NCI-H1417 treated with DMSO at 0.1 percent for 48 hours (cell line): Measurements from ENCODE around the gene CARD10.

ENCODE experiments used
- DNase-seq: peaks from one replicate; lab custom pipeline; 2025; lab: John Stamatoyannopoulos, UW

Gene CARD10

DNA sequence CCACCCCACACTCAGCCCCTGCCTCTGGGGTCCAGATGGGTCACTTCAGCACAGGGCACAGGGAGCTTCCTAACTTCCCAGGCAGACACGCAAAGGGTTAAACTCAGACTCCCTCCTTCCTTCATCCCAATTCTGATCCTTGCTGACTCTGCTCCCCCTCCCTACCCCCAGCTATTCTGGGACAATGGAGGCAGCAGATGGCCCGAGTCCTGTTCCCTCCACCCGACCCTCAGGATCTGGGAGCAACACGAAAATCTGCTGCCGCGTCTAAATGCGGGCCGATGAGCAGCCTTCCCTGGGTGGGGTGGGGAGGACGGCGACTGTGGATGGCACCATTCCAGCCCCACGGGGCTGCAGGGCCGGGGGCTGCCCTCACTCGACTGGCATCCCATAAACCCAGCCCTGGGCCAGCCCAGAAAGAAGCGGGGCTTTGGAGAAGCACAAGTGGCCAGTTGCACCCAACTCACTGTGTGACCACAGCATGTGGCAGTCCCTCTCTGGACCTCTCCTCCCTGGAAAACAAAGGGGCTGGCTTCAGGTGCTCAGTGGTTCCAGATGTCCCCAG, 51.7 kb downstream of the CARD10 start:
- DNase-seq: no peak

DNA sequence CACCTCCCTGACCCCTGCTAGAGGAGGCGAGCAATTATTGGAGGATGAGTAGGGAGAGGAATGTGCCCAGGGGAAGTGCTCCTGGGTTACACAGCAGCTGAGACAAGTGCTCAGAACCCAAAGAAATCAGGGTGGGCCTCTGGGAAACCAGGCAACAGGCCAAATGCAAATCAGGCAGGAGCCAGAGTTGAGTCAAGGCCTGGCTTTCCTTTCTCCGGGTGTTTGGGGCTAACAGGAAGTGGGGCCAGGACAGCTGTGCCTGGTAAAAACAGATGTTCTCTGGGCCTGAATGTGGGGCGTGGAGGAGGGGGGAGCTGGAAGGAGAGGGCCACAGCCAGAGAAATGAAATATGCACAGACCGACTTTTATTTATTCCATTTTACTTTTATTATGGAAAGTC, 55.0 kb downstream of the CARD10 start:
- no peak for DNase-seq

DNA sequence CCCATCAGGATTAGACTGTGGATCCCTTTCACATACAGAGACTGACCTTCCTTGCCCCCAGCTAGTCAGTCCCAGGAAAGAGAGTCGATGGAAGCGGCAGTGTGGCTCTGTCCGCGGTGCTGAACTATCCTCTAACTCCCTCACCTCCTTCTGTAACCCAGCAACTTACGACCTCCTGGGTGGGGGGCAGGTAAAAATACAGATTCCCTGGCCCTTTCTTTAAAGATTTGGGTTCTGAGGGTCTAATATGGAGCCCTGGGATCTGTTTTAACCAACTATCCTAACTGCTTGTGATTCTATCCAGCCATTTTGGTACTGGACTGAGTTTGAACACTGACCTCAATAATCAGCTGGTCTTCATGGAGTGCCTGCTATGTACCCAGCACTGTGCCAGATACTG, 56.2 kb downstream of the CARD10 start:
- DNase-seq: no peak

DNA sequence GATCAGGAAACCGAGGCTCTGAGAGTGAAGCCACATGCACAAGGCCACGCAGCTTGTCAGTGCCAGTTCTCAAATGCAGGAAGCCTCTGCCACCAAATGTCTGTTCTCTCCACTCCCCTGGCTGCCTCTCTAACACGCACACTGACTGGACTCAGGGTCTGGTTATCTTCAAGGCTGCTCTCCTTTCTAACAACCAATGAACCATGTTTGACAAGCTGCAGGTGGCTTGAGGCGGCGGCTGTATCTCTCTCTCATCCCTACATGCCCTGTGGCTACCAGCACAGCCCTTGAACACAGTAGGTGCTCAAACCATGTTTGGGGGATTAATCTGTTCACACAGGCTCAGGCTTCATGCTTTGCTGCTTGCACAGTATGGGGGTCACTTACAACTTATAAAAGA, 56.8 kb downstream of the CARD10 start:
- no peak for DNase-seq

DNA sequence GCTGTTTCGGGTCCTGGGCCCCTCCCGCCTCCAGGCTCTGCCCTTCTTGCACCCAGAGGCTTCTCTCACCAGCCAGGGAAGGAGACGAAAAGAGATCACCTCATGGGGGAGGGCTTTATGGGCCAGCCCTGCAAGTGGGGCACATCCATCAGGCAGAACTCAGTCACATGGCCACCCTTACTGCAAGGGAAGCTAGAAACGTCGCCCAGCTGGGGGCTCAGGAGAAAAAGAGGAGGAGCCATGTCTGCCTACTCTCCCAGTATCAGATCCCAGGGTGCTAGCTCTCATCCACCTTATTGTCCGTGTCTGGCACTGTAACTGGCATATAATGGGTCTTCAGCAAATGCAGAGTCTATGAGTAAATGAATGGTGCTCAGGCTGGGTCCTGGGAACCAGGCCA, 57.3 kb downstream of the CARD10 start:
- no peak for DNase-seq

DNA sequence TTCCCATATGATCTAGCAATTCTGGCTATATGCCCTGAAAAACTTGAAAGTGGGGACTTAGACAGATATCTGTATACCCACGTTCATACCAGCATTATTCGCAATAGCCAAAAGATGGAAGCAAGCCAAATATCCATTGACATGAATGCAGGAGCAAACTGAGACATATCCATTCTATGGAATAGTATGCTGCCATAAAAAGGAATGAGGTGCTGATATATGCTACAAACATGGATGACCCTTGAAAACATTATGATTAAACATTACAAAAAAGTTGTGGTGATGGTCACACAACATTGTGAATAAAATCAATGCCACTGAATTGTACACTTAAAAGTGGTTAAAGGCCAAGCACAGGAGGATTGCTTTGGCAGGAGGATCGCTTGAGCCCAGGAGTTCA, 58.5 kb downstream of the CARD10 start:
- no peak for DNase-seq

DNA sequence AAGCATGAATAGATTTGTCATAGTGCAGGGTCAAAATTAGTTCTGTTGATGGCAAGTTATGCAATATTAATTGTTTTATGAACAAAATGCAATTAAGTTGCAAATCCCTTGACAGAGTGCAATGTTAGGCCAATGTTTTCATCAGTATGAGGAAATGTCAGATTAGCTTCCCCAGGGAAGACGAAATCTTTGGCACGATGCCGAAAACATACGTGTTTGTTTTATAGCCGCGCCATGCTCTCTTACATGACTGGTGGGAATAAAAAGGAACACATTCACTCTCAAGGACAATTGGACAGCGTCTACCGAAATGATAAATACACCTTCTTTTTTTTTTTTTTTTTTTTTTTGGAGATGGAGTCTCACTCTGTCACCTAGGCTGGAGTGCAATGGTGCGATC, 60.0 kb downstream of the CARD10 start:
- DNase-seq: no peak

DNA sequence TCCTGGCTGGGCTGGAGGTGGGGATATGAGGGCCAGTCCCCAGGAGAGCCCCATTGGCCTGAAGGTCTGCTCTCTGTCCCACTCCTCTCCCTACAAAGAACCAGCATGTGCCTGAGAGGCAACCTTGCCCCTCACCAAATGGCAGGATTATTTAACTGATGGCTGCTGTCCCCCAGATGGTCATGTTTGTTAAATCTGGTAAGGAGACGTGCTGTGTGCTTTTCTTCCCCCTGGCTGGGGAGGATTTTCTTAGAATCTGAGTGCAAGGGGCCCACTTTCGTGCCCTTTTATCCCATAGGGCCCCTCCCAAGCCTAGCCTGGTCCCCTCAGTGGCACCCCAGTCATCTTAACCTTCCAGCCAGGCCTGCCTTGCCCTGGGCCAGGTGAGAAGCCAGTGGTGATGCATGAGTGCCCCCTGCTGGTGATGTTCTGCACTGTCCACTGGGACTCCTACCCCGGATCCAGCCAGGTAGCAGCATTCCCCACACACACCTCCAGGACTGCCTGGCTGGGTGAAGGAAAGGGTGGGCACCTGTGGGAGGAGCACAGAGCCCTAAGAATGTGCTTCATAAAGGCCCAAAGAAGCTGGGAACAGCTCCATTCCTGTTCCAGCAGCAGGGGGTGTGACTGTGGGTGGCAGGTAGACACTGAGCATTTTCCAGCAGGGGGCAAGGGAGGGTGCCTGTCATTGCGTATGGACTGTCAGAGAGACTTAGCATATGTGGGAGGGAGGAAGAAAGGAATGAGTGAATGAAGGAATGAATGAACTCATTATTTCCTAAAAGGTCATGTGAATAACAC, 61.9 kb downstream of the CARD10 start:
- no peak for DNase-seq

DNA sequence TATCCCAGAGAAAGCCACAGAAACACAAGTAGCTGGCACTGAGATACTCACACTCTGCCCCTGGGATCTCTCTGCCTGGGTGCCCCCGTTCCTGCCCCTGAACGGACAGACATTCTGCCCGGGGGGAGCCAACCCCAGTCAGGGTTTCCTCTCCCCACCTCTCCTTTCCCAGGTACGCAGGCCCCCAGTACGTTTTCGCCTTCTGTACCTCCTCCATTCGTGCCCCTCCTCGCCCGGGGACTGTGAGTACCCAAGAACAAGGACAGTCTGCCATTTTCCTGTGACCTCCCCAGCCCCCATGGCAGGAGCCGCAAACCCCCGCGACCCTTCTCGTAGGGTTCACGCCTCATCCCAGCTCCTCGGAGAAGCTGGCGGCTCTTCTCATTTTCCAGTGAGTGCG, 62.9 kb downstream of the CARD10 start:
- no peak for DNase-seq

DNA sequence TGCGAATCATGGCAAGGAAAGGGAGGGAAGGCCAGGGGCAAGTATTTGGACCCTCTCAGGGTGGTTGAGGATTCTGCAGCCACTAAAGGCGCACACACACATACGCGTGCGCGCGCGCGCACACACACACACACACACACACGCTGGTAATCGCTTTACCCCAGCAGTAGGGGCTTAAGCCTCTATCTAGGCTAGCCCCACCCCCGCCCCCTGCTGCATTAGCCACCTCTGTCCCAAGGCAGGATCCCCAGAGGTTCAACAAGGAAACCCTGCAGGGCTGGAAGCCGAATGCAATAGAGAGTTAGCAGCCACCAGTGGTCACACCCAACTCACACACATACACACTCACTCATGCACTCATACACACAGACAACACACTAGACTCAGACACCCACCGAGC, 63.3 kb downstream of the CARD10 start:
- DNase-seq: no peak

DNA sequence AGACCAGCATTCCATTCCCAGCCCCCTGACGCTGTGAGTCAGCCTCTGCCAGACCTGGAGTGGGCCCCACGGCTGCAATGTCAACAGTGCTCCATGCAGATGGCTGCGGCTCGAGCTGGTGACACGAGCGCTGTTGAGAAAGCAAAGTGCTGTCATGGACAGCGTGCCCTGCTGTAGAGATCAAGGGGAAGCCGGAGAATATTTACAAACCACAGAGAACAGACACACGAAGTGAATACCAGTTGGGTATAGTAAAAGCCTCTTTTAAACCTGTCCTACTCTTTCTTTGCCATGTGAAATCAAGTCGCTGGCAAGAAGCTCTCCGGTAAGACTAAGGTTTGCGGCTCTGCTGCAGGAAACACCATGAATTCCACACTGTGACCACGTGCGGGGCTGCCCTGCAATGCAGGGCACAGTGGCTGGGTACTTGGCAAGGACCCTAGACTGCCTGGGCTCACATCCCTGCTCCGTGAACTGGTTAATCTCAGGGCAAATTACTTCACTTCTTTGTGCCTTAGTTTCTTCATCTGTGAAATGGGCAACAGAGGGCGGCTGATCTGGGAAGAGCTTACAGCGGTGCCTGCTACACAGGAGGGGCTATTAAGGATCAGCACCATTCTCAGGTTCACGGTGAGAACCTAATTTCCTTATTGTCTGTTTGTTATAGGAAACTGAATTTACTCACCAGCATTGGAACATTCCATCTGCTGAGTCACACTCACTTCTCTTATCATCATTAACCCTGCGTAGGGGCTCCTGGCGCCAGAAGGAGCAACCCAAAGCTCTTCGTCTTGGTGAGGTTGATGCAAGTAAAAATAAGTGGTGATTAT, 64.1 kb downstream of the CARD10 start:
- no peak for DNase-seq

DNA sequence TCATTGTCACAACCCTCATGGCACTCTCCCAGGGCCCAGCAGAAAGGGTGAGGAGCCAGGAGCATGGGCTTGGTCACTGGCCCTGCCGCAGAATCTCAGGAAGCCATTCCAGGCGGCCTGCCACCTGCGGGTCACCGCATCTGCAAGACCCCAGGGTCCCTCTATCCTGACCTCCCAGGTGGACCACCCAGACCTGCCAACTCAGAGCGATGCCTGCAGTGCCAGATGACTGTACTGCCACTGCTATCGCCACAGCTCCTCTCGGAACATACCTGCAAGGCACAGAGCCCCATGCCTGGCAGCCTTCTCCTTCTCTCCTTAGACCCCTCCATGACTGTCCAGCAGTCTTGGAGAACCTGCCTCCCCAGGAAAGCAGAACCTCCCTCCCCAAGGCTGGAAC, 65.5 kb downstream of the CARD10 start:
- no peak for DNase-seq

DNA sequence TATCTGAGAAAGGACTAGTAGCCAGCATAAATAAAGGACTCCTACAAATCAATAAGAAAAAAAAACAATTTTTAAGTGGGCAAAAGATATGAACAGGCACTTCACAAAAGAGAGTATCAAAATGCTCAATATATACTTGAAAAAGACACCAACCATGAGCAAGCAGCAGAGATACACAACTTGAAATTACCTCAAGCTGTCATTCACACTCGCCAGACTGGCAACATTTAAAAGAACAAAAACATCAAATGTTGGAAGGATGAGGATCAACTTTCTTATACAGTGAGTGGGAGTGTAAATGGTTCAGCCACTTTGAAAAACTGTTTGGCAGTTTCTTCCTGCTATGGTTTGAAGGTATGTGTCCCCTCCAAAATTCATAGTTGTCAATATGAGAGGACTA, 68.0 kb downstream of the CARD10 start:
- no peak for DNase-seq

DNA sequence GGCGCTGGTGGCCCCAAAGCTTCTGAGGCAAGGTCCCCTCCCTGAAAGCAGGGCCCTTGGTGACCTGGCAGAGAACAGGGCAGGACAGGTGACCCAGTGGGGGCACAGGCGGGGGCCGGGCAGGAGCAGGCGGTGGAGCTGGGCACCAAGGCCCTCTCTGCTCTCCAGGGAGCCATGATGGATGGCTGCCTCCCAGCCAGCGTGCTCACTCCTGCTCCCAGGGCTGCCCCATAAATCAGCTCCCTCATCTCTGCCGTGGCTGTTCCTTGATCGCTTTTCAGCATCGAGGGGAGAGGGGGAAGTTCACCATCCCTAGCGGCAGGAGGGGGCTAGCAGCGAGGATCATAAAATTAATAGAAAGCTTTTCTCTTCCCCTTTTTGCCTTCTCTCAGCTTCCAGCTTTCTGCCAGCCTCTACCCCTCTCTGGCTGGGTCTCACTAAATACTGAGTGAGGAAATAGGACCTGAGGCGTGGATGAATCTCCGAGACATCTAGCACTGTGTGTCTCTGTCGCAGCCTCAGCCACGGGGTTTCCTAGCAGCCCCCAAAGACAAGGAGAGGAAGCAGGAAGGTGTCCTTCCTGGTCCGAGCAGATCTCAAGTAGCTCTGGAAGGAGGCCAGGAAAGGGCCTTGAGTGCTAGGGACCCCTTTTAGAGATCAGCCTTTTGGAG, 69.7 kb downstream of the CARD10 start:
- DNase-seq: no peak

DNA sequence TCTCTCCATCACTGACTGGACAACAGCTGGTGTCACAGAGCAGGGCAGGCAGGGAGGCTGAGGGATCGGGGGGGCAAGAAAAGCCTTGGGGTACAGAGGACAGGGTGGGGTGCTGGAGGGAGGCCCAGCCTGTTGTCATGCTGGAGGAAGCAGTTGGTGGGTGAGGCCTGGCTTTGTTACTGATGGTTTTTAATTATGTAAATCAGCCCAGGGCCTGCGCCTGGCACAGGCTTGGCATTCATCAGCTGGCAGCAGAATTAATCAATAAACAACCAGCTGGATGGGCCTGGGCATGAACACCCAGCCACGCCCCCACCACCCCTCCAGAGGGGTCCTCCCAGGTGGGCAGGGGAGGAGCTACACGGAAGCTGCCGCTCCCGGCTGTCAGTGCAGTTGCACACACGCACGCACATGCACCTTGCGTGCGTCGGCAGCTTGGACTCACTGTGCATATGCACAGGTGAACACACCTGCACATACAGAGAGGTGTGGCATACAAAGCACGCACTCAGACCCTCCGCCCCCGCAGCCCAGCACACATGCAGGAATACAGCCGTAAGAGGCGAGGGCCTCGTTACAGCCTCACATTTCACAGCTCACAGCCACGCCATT, 70.6 kb downstream of the CARD10 start:
- DNase-seq: no peak

DNA sequence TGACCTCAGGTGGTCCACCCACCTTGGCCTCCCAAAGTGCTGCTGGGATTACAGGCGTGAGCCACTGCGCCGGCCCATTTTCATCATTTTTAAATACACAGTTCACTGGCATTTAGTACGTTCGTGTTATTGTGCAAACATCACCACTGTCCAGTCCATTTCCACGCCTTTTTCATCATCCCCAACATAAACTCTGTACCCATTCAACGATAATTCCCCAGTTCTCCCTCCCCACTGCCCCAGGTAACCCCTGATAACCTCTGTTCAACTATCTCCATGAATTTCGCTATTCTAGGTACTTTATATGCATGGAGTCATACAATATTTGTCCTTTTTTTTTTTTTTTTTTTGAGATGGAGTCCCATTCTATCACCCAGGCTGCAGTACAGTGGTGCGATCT, 73.7 kb downstream of the CARD10 start:
- no peak for DNase-seq

DNA sequence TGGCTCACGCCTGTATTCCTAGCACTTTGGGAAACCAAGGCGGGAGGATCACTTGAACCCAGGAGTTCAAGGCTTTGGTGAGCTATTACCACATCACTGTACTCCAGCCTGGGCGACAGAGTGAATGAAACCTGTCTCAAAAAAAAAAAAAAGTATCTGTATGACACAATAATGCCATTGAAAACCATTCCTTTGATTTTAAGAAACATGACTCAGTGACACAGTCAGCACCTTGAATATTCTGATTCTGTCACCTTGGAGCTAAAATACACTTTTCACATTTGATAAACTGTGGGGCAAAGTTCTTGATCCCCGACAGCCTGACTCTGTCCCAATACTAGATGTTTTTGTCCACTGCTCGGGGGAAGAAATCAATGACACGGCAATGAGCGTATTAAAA, 75.2 kb downstream of the CARD10 start:
- DNase-seq: no peak

DNA sequence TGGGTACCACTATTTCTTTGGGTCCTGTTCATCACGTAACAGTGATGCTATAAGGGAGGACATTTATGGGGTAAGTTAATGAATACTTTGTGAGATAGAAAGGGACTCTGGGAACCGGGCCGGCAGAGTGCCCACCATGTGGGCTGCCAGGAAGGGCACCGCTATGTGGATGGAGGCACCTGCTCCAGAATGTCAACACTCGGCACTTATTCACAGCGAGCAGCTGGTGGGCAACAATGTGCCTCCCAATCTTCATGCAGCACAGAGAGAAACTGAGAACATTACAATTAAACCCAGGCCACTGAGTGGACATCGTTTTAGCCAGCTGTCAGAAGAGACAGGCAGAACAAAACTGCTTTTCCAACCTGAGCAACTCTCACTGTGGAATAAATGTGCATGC, 76.1 kb downstream of the CARD10 start:
- DNase-seq: no peak

DNA sequence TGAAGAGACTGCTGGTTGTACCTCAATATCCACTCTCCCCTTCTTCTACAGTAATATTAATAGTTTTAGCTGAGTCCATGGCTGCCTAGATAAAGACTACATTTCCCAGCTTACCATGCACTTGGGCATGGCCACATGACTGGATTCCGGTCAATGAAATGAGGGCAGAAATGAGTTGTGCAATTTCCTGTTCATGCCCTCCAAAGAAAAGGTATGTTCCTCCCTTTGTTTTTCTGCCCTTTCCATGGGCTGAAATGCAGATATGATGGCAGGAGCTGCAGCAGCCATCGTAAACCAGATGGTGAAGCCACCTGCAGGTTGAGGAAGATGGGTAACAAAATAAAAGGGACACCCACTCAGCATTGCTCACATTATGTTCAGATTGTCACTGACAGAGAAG, 76.7 kb downstream of the CARD10 start:
- no peak for DNase-seq

DNA sequence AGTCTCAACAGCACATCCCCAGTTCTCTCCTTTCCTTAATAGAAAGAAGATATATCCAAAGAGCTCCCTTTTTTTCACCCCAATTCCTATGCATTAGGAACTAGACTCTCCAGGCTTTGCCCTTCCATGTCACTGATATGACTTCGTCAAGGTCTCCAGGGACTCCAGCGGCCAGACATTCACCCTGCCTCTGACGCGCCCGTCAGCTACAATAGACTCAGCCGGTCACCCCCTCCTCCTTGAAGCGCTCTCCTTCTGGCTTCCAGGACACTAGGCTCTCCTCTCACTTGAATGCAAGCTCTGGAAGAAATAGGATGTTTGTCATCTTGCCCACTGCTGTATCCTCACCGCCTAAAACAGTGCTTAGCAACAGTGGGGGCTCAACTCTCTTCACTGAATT, 77.1 kb downstream of the CARD10 start:
- no peak for DNase-seq

DNA sequence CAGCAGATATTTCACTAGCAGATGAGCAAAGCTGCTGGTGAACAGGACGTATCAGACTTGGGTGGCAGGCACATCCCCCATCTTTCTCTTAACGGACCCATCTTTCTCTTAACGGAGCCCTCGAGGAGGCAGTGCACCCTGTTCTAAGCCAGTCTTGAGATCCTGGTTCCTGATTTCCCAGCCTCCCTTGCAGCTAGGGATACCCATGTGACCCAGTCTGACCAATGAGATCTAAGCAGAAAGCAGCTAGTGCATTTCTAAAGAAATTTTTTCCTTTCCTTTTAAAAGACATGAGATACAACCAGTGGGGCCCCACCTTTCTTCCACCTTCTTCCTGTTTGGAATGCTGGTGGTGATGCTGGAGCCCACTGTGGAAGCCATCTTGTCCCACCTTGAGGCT, 78.3 kb downstream of the CARD10 start:
- DNase-seq: no peak
